ENCODE data around the gene BCL11B. TPM values are rescaled to one million over a fixed set of nuclear protein-coding genes. Genes with fewer than 3 reads are reported as not detected.

BCL11B gene
- total RNA-seq, 4 donors from 2014 or later, result under 0.01 to 1.1 (median 0.39) TPM

- H3K4me3 ChIP-seq, result no peak overlapping the region
- H3K27ac ChIP-seq, result no peak overlapping the region
- WGBS, 2 donors (ENCODE audit: low coverage in 1 of 2), result 61 to 69% methylated on average over 5 of the region's 20 CpGs
Observed at GRCh38 chr14:99260587-99261551, 11.1 kb downstream of the BCL11B start.

DNA sequence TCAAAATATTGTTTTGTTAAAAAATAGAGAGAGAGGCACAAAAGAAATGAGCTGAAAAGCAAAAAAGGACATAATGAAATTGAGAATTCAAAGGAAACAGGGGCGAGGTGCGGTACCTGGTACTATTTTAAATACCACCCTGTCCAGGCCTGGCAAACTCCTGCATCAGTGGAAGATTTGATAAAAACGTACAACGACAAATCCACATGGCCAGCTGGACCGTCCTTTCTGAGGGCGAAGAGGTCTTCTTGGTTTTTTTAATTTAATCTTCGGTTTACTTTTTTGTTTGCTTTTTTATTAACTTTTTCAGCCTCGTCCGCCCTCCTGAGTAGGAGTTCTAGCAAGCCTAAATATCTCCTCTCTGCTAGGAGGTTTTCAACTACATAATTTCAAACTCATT lies 11.9 kb downstream of the BCL11B start:
- Histone ChIP-seq H3K4me3 (no peak overlapping the region), H3K4me1 (no peaks in the 10 kb centered on the region), H3K27ac (no peak overlapping the region), H3K9me3 (no peaks in the 10 kb centered on the region), H3K36me3 (no peaks in the 10 kb centered on the region), H3K27me3 (peaks cover 77% of the 10 kb centered on the region)
- TF ChIP-seq POLR2AphosphoS5 (IDR thresholded peaks at IDR 0.05) (no peak), POLR2A (IDR thresholded peaks at IDR 0.05) (no peak), EP300 (IDR thresholded peaks at IDR 0.05) (no peak)
- TF ChIP-seq, protein P1, sequence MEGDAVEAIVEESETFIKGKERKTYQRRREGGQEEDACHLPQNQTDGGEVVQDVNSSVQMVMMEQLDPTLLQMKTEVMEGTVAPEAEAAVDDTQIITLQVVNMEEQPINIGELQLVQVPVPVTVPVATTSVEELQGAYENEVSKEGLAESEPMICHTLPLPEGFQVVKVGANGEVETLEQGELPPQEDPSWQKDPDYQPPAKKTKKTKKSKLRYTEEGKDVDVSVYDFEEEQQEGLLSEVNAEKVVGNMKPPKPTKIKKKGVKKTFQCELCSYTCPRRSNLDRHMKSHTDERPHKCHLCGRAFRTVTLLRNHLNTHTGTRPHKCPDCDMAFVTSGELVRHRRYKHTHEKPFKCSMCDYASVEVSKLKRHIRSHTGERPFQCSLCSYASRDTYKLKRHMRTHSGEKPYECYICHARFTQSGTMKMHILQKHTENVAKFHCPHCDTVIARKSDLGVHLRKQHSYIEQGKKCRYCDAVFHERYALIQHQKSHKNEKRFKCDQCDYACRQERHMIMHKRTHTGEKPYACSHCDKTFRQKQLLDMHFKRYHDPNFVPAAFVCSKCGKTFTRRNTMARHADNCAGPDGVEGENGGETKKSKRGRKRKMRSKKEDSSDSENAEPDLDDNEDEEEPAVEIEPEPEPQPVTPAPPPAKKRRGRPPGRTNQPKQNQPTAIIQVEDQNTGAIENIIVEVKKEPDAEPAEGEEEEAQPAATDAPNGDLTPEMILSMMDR (IDR thresholded peaks at IDR 0.05), result no peak
- ATAC-seq, result no peak
- 84 to 85% methylated on average over 9 of the region's 9 CpGs for WGBS, 2 donors (ENCODE audit: low coverage in 1 of 2)

More at GRCh38 chr14:99260587-99261551, 11.1 kb downstream of the BCL11B start:
- no peaks in the 10 kb centered on the region for H3K4me1 ChIP-seq
- ATAC-seq, result no peak
- H3K9me3 ChIP-seq, result no peaks in the 10 kb centered on the region
- no peaks in the 10 kb centered on the region for H3K36me3 ChIP-seq
- TF ChIP-seq EP300 (IDR thresholded peaks at IDR 0.05) (no peak), POLR2AphosphoS5 (IDR thresholded peaks at IDR 0.05) (no peak), POLR2A (IDR thresholded peaks at IDR 0.05) (no peak)
- TF ChIP-seq, protein P1 (IDR thresholded peaks at IDR 0.05), result no peak
- peaks cover 77% of the 10 kb centered on the region for H3K27me3 ChIP-seq

DNA sequence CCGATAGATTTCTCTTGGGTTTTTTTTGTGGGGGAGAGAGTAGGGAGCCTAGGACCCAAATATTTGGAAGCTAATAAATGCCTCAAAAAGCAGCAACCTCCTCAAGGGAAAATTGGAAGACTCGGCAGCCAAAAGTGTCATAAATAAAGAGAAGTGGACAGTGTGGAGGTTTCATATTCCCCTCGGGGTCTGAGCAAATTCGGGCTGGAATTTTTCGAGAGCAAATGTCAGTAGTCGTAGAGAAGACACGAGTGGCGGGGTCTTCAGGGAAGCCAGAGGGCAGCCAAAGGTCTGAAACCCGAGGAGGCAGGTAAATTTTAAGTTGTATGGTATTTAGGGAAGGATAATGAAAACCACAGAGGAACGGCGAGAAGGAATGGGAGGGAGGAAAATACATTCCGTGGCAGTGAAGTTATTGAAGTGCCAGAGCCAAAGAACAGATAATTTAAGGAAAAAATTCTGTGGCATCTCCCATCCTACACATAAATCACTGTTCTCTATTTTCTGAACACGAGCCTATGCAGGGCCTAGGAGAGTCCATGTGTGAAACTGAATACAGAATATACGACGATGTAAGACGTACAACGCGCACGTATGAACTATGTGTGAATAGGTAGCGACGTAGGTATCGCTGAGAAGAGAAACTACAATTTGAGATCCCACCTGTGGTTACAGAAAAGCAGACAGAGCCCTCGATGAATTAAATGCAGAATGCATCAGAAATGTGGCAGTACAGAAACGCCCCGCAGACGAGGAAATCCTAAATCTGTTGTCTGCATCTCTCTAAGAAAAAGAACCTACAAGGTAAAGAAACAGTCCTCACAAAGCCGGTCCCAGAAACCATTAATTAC lies 12.9 kb downstream of the BCL11B start:
- no peaks in the 10 kb centered on the region for H3K9me3 ChIP-seq
- no peaks in the 10 kb centered on the region for H3K4me1 ChIP-seq
- no peak for ATAC-seq
- H3K27ac ChIP-seq, result no peak overlapping the region
- WGBS, 2 donors (ENCODE audit: low coverage in 1 of 2), result 66 to 67% methylated on average over 18 to 27 of the region's 27 CpGs
- TF ChIP-seq, protein P1 (IDR thresholded peaks at IDR 0.05), result no peak
- H3K27me3 ChIP-seq, result peaks cover 72% of the 10 kb centered on the region
- no peaks in the 10 kb centered on the region for H3K36me3 ChIP-seq
- H3K4me3 ChIP-seq, result no peak overlapping the region

- no peak for ATAC-seq
- H3K4me3 ChIP-seq, result no peak overlapping the region
Observed at GRCh38 chr14:99258341-99258861, 13.6 kb downstream of the BCL11B start.

More at GRCh38 chr14:99258341-99258861, 13.6 kb downstream of the BCL11B start:
- peaks cover 72% of the 10 kb centered on the region for H3K27me3 ChIP-seq
- H3K36me3 ChIP-seq, result no peaks in the 10 kb centered on the region
- WGBS, 2 donors (ENCODE audit: low coverage in 1 of 2), result 19 to 25% methylated on average over 7 to 8 of the region's 8 CpGs
- TF ChIP-seq POLR2AphosphoS5 (IDR thresholded peaks at IDR 0.05) (no peak), EP300 (IDR thresholded peaks at IDR 0.05) (no peak), POLR2A (IDR thresholded peaks at IDR 0.05) (no peak)
- TF ChIP-seq, protein P1 (IDR thresholded peaks at IDR 0.05), result no peak
- no peak overlapping the region for H3K27ac ChIP-seq
- H3K9me3 ChIP-seq, result no peaks in the 10 kb centered on the region
- H3K4me1 ChIP-seq, result no peaks in the 10 kb centered on the region

Data from gastroesophageal sphincter (tissue), 4 donors.